AG04449 (cell line): Measurements from ENCODE around the gene IQSEC1.

Source experiments
- CTCF ChIA-PET: fragments of 350-600 bp; formaldehyde crosslinking; extraction: SDS; loops from one replicate; lab custom pipeline; 2021; ENCODE audit warnings: antibody characterized with exemption; lab: Yijun Ruan, JAX
- POLR2A ChIA-PET: fragments of 400-600, 350-600 bp; formaldehyde crosslinking; extraction: SDS; loops from one replicate; lab custom pipeline; 2020; ENCODE audit warnings: antibody characterized with exemption, inconsistent platforms; lab: Yijun Ruan, JAX
- DNase-seq: peaks from one replicate; pipeline ENCODE4 v3.0.0-alpha.2; 2010; ENCODE audit warnings: low read depth, low spot score
- H3K4me3 ChIP-seq: 2 replicates; pipeline ENCODE4 v1.5.1; 2011; ENCODE audit warnings: low read depth, mild to moderate bottlenecking, control low read depth, low read length
- CTCF ChIP-seq: IDR thresholded peaks from one replicate; pipeline ENCODE4 v1.5.1; 2011; ENCODE audit warnings: mild to moderate bottlenecking, moderate library complexity, low read length, control low read depth, inconsistent platforms; ENCODE audit not compliant: insufficient read depth; ENCODE audit errors: missing control alignments

IQSEC1 gene

GRCh38 chr3:12953201-12953995, 119.8 kb downstream of the IQSEC1 start:
- H3K4me3 ChIP-seq = no peak overlapping the region
- ChIA-PET CTCF (interaction anchor here (1.5 kb wide), 1 partner anchor 8 kb away, joined by 4 read pairs; no protein-coding TSS in a partner anchor), POLR2A (no interaction called here)
- TF ChIP-seq CTCF = no peak
- DNase-seq = no peak

- no peak for TF ChIP-seq CTCF
- no peak for DNase-seq
- ChIA-PET CTCF (interaction anchor here (0.6 to 1.5 kb wide), 3 partner anchors 9 to 407 kb away, joined by 3 to 4 read pairs (median 3); no protein-coding TSS in a partner anchor), POLR2A (no interaction called here)
- no peak overlapping the region for H3K4me3 ChIP-seq
These were observed 120.7 kb downstream of the IQSEC1 start for GRCh38 chr3:12952343-12953200.

DNA sequence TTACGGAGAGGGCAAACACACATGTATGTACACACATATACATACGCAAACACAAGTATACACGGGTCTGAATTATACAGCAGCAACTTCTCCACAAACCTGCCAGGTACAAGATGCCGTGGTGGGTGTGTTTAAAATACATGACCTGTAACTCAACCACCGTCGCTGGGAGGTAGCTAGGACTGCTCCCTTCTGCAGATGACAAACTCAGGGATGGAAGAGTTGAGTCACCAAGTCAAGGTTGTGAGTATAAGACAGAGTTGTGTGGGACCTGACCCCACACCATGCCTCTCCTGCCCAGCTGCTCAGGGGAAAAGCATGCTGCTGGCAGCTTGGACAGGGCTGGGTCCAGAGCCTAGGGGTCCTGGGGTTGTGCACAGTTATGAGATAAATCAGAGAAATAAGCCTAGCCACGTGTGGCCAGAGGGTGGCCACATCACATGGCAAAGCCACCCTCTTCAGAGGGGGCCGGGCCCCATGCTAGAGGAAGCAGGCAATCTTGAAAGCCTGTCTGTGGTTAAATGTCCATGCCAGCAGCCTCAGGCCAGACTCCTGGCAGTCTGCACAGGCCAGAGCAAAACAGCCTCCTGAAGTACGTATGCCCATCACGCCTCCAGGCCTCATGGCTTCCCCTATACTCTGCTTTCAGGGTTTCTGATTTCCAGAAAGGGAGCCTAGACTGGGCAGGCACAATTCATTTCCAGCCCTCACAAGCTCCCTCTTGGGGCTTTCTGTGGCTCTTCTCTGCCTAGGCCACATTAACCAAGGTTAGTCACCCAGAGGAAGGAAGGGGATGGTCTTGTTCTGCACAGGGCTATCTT, 124.1 kb downstream of the IQSEC1 start:
- POLR2A ChIA-PET = interaction anchor here (1.3 kb wide), 1 partner anchor 17 kb away, joined by 3 read pairs; no protein-coding TSS in a partner anchor
- TF ChIP-seq CTCF = no peak
- CTCF ChIA-PET = interaction anchor here (0.8 to 4.8 kb wide), 7 partner anchors 9 to 108 kb away, joined by 3 to 23 read pairs (median 4); no protein-coding TSS in a partner anchor
- H3K4me3 ChIP-seq = no peak overlapping the region
- DNase-seq = no peak

- H3K4me3 ChIP-seq = no peak overlapping the region
- ChIA-PET POLR2A (no interaction called here), CTCF (interaction anchor here (0.8 to 4.8 kb wide), 7 partner anchors 13 to 57 kb away, joined by 3 to 23 read pairs (median 4); no protein-coding TSS in a partner anchor)
- TF ChIP-seq CTCF = no peak
- DNase-seq = no peak
These were observed 124.9 kb downstream of the IQSEC1 start for GRCh38 chr3:12948371-12948770.

GRCh38 chr3:12947504-12948369, 125.5 kb downstream of the IQSEC1 start:
- ChIA-PET POLR2A (no interaction called here), CTCF (interaction anchor here (0.6 to 4.8 kb wide), 8 partner anchors 13 to 56 kb away, joined by 3 to 23 read pairs (median 4); no protein-coding TSS in a partner anchor)
- no peak for TF ChIP-seq CTCF
- DNase-seq = no peak
- H3K4me3 ChIP-seq = no peak overlapping the region
